ENCODE data around the gene TMEM109.

Gene TMEM109

DNA sequence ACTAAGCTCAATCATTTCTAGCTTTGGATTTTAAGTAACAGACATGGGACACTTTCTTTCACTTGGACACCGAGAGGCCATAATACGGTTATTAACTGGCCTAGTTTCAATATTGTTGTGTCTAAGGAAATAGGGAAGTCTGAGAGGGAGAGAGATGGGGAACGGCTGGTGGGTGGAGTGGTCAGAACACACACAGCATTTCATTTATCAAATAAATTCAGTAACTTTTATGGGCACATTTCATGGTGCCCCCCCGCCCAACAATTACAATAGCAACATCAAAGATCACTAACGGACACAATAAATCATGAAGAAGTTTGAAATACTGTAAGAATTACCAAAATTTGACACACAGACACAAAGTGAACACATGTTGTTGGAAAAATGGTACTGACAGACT is 18.3 kb upstream of the TMEM109 start:
- no peak overlapping the region for H3K4me3 ChIP-seq (ENCODE audit: low read depth, low read length)
- DNase-seq (ENCODE audit: low read depth): no peak
- TF ChIP-seq, protein P1, sequence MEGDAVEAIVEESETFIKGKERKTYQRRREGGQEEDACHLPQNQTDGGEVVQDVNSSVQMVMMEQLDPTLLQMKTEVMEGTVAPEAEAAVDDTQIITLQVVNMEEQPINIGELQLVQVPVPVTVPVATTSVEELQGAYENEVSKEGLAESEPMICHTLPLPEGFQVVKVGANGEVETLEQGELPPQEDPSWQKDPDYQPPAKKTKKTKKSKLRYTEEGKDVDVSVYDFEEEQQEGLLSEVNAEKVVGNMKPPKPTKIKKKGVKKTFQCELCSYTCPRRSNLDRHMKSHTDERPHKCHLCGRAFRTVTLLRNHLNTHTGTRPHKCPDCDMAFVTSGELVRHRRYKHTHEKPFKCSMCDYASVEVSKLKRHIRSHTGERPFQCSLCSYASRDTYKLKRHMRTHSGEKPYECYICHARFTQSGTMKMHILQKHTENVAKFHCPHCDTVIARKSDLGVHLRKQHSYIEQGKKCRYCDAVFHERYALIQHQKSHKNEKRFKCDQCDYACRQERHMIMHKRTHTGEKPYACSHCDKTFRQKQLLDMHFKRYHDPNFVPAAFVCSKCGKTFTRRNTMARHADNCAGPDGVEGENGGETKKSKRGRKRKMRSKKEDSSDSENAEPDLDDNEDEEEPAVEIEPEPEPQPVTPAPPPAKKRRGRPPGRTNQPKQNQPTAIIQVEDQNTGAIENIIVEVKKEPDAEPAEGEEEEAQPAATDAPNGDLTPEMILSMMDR (IDR thresholded peaks at IDR 0.05; ENCODE audit: insufficient read depth, low read depth, low read length, missing control alignments): no peak

DNA sequence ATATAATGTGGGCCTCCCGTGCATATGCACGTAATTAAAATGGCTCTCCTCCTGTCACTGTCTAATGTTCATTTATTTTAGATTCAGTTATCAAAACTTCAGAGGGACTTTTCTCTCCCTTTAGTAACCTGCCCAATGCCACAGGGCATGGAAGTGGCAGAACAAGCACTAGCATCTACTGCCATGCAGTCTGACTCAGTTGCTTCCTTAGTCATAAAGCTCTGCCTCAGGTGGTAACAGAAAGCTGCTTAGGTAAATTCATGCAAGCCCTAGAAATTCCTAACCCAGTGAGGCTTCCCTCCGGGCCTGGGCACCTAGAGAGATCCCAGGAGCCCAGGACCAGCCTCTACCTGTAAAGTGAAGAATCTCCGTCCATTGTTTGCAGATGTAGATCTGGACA is 16.5 kb upstream of the TMEM109 start:
- no peak overlapping the region for H3K4me3 ChIP-seq (ENCODE audit: low read depth, low read length)
- TF ChIP-seq, protein P1 (IDR thresholded peaks at IDR 0.05; ENCODE audit: insufficient read depth, low read depth, low read length, missing control alignments): no peak
- DNase-seq (ENCODE audit: low read depth): no peak

DNA sequence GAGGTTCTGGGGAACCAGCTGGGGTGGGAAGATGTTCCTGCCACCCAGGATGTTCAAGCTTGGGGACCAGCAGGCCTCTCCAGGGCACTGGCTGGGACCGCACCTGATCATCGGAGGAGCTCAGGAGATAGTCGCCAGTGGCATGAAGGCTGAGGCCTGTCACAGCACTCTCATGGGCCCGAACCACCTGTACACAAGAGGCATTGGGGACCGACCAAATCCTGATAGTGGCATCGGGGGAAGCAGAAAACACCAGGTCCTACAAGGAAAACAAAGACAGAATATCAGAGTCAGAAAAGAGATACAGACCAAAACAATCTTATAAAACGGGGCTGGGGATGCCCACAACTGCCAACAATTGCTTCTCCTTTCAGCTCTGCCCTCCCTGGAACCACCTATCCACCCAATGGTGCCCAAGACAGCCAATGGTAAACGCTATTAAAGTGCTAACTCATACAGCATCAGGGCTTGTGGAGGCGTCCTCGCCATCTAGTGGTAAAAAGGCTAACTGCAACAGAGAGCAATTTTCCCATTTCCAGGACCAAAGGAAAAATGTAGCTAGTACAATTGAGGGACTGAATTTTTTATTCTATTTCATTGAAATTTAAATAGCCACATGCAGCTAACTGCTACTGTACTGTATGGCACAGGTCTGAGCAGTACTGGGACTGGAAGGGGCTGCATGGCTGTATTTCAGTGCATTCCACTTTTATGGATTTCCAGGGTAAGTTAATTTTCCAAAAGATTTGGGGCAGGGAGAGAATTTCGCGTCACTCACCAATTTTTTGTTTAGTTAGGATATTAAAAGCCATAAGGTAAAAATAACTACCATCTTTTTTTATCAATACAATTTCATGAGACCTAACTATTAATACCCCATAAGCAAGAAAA is 14.7 kb upstream of the TMEM109 start:
- TF ChIP-seq, protein P1 (IDR thresholded peaks at IDR 0.05; ENCODE audit: insufficient read depth, low read depth, low read length, missing control alignments): peak; percentile 95
- peak; percentile 54 for DNase-seq (ENCODE audit: low read depth)
- H3K4me3 ChIP-seq (ENCODE audit: low read depth, low read length): no peak overlapping the region

DNA sequence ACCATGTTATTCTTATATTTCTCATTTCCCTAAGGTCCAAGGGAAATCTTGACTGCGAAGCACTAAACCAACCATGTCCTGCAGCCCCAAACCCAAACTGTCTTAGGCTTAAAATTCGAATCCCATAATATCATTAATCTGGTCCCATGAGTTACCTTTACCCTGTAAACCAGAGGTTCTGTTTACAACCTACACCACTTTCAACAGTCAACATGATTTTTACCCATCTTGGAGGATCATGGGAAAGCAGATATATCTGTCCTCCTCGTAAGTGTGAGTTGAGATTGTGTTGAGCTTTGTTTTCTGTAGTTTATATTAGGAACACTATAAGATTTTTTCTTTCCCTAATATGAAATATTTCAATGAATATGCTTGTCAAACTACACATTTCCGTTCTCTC is 14.0 kb upstream of the TMEM109 start:
- DNase-seq (ENCODE audit: low read depth): no peak
- TF ChIP-seq, protein P1 (IDR thresholded peaks at IDR 0.05; ENCODE audit: insufficient read depth, low read depth, low read length, missing control alignments): no peak

DNA sequence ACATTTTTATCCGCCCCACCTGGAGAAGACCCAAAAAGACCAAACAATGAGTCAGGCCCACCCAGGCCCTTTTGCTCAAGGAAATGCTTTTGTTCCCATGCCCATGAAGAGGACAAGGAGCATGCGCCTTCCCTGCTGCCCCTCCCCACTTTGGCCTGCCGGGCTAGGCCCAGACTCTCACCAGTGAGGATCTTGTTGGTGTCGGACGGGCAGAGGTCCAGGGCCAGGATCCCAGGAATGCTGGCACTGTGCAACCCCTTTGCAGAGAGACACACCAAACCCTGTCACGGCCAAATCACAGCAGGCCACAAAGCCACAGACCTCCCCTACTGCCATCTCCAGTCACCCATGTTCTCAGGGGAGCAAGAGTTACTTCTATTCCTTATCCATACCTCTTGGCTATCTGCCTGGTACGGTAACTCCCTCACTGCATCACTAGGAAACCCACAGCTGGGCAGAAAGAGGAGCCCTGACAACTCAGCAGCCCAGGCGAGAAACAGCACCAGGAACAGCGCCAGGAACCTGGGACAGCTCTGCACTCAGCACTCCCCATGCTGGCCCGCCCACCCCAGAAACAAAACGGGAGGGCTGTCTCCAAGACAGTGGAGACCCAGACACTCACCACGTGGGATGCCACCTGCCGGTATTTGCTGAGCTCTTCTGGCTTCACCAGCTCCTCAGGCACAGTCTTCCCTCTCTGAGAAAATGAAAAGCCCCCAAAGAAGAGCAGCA is 13.1 kb upstream of the TMEM109 start:
- H3K4me3 ChIP-seq (ENCODE audit: low read depth, low read length): no peak overlapping the region
- TF ChIP-seq, protein P1 (IDR thresholded peaks at IDR 0.05; ENCODE audit: insufficient read depth, low read depth, low read length, missing control alignments): no peak
- no peak for DNase-seq (ENCODE audit: low read depth)

More for the DNA sequence above, 14.0 kb upstream of the TMEM109 start:
- H3K4me3 ChIP-seq (ENCODE audit: low read depth, low read length): no peak overlapping the region

DNA sequence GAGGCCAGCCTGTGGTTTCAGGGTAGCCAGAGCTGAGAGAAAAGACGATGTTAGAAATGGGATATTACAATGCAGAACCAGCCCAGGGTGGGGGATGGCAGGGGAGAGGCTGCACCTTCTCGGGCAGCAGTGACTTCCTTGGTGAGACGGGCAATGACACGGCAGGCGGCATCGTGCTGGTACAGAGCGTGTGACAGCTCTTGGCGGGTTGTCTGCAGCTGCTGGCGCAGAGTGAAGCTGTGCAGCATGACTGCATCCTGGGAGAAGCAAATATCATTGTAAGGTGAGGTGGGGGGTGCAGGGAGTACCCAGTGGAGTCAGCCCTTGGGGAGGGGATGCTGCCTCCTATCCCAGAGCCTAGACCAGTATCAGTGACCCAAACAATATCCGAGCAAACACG is 11.3 kb upstream of the TMEM109 start:
- TF ChIP-seq, protein P1 (IDR thresholded peaks at IDR 0.05; ENCODE audit: insufficient read depth, low read depth, low read length, missing control alignments): no peak
- no peak for DNase-seq (ENCODE audit: low read depth)

More for the DNA sequence above, 11.3 kb upstream of the TMEM109 start:
- H3K4me3 ChIP-seq (ENCODE audit: low read depth, low read length): no peak overlapping the region
